ENCODE data around the gene RNF217.
"Not testable (repeated sequence)": the region's sequence is repeated elsewhere in the genome, so short reads cannot be mapped to it uniquely, and the experiment has no call there.

Gene RNF217

GRCh38 chr6:125020385-125020784 is 58.1 kb downstream of the RNF217 start:
- no peak for DNase-seq

DNA sequence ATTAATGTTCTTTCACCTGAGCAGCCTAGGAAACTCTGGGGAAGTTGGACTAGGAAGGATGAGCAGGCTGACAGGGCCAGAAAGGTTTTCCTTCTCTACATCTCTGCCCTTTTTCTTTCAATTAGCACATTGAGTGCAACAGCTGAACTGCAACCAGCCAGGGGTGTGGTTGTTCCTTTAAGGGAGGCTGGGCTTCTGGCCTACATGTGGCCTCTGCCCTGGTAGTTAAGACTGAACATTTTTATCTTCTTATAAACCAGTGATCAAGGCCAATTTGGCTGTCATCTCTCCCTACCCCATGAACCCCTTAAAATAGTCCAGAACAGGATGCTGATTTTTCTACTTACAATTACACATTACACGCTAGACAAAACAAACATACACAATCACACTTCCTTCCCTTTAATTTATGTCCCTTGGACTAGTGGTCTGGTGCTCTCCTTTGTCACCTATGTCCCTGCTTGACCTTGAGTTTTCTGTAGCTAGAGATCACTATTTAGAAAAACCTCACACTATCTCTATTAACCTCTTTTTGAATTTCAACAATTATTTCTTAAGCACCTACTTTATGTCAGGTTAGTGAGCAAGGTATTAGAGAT is 60.3 kb downstream of the RNF217 start:
- no peak for DNase-seq

GRCh38 chr6:125025164-125025854 is 63.1 kb downstream of the RNF217 start:
- DNase-seq, result no peak

- DNase-seq, result no peak
Observed at GRCh38 chr6:125027287-125027686, 65.0 kb downstream of the RNF217 start.

DNA sequence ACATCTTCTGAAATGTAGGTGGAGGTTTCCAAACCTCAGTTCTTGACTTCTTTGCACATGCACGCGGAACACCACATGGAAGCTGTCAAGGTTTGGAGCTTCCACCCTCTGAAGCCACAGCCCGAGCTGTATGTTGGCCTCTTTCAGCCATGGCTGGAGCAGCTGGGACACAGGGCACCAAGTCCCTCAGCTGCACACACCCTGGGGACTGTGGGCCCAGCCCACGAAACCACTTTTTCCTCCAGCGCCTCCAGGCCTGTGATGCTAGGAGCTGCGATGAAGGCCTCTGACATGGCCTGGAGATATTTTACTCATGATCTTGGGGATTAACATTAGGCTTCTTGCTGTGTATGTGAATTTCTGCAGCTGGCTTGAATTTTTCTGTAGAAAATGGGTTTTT is 68.7 kb downstream of the RNF217 start:
- DNase-seq, result no peak

DNA sequence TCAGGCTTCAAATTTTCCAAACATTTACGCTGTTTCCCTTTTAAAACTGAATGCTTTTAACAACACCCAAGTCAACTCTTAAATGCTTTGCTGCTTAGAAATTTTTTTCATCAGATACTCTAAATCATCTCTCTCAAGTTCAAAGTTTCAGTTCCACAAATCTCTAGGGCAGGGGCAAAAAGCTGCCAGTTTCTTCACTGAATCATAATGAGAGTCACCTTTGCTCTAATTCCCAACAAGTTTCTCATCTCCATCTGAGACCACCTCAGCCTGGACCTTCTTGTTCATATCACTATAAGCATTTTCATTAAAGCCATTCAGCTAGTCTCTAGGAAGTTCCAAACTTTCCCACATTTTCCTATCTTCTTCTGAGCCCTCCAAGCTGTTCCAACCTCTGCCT is 69.1 kb downstream of the RNF217 start:
- DNase-seq, result no peak

DNA sequence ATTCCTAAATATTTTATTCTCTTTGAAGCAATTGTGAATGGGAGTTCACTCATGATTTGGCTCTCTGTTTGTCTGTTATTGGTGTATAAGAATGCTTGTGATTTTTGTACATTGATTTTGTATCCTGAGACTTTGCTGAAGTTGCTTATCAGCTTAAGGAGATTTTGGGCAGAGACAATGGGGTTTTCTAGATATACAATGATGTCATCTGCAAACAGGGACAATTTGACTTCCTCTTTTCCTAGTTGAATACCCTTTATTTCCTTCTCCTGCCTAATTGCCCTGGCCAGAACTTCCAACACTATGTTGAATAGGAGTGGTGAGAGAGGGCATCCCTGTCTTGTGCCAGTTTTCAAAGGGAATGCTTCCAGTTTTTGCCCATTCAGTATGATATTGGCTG is 72.7 kb downstream of the RNF217 start:
- DNase-seq, result not testable (repeated sequence)

GRCh38 chr6:125036486-125036885 is 74.2 kb downstream of the RNF217 start:
- DNase-seq, result not testable (repeated sequence)

DNA sequence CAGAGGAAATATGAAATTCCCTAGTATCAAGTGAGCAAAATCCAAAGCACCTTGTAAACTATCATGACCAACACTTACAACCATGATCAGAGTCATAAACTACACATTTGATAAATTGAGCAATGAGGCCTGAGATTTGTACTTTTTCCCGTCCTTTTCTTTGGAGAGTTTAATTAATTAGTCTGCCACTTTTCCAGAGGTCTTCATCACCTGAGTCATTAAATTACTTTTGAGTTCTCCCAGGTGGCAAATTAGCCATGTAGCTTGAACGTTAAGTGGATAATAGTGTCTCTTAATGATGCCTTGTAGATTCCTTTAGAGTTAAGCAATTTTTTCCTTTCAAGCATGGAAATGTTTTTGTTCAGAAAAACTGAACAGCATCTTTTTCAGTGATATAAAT is 75.6 kb downstream of the RNF217 start:
- no peak for DNase-seq

DNA sequence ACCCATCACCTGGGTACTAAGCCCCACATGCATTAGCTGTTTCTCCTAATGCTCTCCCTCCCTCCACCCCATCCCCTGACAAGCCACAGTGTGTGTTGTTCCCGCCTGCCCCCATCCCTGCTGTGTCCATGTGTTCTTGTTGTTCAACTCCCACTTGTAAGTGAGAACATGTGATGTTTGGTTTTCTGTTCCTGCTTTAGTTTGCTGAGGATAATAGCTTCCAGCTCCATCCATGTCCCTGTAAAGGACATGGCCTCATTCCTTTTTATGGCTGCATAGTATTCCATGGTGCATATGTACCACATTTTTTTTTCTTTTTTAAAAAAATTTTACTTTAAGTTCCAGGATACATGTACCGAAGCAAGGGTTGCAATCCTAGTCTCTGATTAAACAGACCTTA is 76.7 kb downstream of the RNF217 start:
- no peak for DNase-seq

GRCh38 chr6:125041740-125042459 is 79.7 kb downstream of the RNF217 start:
- DNase-seq, result no peak

- no peak for DNase-seq
Observed at GRCh38 chr6:125044066-125044465, 81.8 kb downstream of the RNF217 start.

DNA sequence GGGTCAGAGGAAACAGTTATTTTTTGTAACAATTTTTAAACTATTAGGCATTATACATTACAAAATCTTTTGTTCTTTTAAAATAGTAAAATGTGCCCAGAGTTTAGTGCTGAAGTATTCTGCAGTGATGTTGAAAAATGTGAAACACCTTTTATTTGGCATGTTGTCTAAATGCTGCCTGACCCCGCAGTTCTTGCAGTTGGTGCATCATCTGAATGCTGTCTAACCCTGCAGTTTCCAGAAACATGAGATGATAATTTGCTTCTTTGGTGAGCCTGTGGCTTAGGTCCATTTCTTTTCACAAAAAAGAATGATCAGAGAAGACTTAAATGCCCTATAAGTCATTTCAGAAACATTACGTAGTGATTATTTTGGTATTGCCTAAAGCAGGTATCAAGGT is 82.4 kb downstream of the RNF217 start:
- no peak for DNase-seq

- DNase-seq, result no peak
Observed at GRCh38 chr6:125046107-125046925, 84.1 kb downstream of the RNF217 start.

DNA sequence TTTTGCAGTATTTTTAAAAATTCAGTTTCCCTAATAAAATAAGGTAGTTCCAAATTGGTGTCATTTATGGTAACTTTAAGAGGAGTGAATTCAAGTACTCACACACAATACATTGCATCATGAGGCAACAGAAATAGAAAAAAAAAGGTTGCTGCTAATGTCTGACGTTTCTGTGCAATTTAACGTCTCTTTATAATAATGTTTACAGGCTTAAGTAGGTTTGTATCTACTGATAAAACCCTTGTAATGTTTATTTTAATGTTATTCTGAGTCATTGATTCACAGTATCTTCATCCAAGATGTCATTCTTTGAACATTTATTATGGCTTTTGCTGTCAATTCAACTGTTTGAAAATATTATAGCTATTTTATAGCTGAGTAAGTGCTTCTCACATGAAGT is 86.0 kb downstream of the RNF217 start:
- no peak for DNase-seq

GRCh38 chr6:125050663-125051318 is 88.6 kb downstream of the RNF217 start:
- DNase-seq, result no peak

DNA sequence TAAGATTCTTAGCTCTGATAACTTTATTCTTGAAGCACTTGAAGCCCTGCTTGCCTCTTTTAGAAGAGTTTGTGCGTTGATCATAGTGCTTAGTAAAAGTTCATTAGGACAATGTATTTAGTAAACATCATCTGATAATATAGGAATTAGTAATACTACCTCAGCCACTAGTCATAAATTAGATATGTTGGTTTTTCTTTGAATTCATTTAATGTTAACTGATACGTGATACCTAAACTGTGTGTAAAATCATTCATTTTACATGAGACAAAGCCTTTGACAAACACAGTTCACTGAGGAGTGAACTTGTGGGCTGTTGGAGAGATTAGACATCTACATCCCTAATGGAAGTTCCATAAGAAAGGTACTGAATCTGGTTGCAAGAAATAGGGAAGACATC is 91.6 kb downstream of the RNF217 start:
- no peak for DNase-seq

- DNase-seq, result no peak
Observed at GRCh38 chr6:125054331-125054730, 92.1 kb downstream of the RNF217 start.

DNA sequence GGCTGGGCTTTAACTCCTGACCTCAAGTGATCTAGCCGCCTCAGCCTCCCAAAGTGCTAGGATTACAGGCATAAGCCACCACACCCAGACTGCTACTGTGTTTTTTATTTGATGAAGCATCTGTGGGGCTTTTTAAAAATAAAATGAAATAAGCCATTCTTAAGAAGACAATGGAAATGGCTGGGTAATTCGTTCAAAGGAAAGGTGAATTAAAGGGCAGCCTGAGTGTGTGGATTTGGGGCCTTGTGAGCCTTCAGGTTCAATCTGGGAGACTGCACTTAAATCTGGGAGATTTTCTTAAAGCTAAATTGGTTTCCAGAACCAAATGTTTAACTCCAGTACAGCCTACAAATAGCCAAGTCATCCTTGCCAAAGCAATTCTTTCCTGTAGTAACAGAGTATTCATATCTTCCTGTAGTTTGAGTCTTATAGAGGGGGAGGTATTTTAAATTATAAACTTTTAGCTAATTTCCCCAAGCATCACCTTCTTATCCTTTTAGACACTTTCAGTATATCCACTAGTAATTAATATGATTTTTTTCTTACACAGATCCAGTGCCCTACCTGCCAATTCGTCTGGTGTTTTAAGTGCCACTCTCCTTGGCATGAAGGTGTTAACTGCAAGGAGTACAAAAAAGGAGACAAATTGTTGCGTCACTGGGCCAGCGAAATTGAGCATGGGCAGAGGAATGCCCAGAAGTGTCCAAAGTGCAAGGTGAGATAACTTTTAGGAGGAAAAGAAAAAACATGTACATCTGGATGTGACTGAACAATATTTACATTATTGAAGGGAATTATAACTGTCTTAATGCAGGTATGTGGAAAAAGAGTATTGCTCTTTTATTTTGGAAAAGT is 95.4 kb downstream of the RNF217 start:
- DNase-seq, result no peak

DNA sequence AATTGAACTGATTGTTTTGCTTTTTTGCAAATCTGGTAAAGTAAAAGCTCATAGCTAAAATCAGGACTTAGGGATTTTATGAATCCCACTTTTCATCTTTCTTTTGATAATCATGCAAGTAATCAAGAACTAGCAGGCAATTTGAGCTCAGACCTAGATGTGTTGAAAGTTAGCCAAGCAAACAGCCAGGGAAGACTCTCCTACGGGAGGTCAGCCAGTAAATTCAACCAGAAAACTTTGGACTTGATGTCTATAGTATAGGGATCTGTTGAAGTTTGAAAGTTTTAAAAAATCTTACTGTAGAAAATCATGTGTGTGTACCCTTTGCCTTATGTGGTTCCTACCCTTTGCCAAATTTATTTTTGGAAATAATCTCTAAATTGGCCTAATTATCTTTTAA is 96.3 kb downstream of the RNF217 start:
- no peak for DNase-seq

GRCh38 chr6:125063307-125063706 is 101.1 kb downstream of the RNF217 start:
- DNase-seq, result no peak

GRCh38 chr6:125066140-125066539 is 103.9 kb downstream of the RNF217 start:
- no peak for DNase-seq

All from activated CD8-positive, alpha-beta memory T cell treated with anti-CD3 and anti-CD28 coated beads, Interleukin-2, amount 50 U/mL, for 4 hours (primary cell).